Sigmoid colon (tissue), 4 donors: ENCODE results near the gene GRHL1.

Experiments used
- EP300 ChIP-seq, 4 donors: sonication (generic); formaldehyde crosslinking; IDR thresholded peaks; one replicate each; pipeline ENCODE4 v1.6.1; 2017; ENCODE audit warnings: antibody characterized with exemption in 4 of 4
- POLR2A ChIP-seq, 2 donors: fragments of 450-650 bp; IDR thresholded peaks; one replicate each; pipeline ENCODE4 v1.6.1; 2016; ENCODE audit warnings: antibody characterized with exemption in 2 of 2, mild to moderate bottlenecking in 2 of 2, moderate library complexity in 2 of 2
- TF ChIP-seq, protein P1 (sequence below), 4 experiments: fragments of 450-650 bp in 3 of 4; fragments of 200-600 bp in 1 of 4; IDR thresholded peaks; one replicate each; pipeline ENCODE4 v1.5.1; 2016 to 2019; ENCODE audit warnings: antibody characterized with exemption in 4 of 4, mild to moderate bottlenecking in 3 of 4, moderate library complexity in 2 of 4

- TF ChIP-seq, protein P1, sequence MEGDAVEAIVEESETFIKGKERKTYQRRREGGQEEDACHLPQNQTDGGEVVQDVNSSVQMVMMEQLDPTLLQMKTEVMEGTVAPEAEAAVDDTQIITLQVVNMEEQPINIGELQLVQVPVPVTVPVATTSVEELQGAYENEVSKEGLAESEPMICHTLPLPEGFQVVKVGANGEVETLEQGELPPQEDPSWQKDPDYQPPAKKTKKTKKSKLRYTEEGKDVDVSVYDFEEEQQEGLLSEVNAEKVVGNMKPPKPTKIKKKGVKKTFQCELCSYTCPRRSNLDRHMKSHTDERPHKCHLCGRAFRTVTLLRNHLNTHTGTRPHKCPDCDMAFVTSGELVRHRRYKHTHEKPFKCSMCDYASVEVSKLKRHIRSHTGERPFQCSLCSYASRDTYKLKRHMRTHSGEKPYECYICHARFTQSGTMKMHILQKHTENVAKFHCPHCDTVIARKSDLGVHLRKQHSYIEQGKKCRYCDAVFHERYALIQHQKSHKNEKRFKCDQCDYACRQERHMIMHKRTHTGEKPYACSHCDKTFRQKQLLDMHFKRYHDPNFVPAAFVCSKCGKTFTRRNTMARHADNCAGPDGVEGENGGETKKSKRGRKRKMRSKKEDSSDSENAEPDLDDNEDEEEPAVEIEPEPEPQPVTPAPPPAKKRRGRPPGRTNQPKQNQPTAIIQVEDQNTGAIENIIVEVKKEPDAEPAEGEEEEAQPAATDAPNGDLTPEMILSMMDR (IDR thresholded peaks at IDR 0.05): no peak
- TF ChIP-seq POLR2A (IDR thresholded peaks at IDR 0.05) (no peak), EP300 (IDR thresholded peaks at IDR 0.05) (no peak)
Observed at GRCh38 chr2:10035053-10035422, 83.5 kb downstream of the GRHL1 start.
